HG02571 (cell line): ENCODE measurements around the gene KCNK7.
"Not testable (repeated sequence)": the region's sequence is repeated elsewhere in the genome, so short reads cannot be mapped to it uniquely, and the experiment has no call there.

Experiments used
- ATAC-seq: cut with Tn5 transposase; IDR thresholded peaks from one replicate; pipeline ENCODE4 v1.9.1; 2021; ENCODE audit warnings: mild to moderate bottlenecking, moderate library complexity; ENCODE audit not compliant: unreplicated experiment

KCNK7 gene, protein sequence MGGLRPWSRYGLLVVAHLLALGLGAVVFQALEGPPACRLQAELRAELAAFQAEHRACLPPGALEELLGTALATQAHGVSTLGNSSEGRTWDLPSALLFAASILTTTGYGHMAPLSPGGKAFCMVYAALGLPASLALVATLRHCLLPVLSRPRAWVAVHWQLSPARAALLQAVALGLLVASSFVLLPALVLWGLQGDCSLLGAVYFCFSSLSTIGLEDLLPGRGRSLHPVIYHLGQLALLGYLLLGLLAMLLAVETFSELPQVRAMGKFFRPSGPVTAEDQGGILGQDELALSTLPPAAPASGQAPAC

DNA sequence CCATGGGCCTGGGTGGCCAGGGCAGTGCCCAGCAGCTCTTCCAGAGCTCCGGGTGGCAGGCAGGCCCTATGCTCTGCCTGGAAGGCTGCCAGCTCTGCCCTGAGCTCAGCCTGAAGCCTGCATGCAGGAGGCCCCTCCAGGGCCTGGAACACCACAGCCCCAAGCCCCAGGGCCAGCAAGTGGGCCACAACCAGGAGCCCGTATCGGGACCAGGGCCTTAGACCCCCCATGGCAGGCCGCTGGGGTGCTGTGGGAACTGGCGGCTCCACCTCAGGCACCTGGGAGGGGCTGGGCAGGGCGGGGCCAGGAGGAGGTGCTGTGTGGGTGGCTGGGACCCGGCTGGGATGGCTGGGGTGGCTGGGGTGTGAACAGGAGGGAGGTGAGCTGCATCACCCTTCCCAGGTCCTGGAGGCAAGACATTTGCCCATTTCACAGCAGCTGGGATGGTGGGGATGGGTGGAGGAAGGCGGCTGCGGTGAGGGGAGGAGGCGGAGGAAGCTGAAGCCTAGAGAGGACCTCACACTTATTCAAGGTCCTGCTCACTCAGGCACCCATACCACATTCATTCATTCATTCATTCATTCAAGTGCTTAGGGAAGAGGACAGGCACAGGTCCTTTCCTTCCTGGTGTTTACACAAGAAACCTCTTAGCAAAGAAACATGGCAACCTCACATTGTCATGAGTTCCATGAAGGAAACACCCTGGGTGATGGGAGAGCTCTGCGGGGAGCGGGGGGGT lies at the start of gene KCNK7:
Gene KCNK7 (minus strand): TSS at position 258 of the 739 bp plus-strand sequence. CDS start 28 bp downstream, at position 230.
- no peak for ATAC-seq

DNA sequence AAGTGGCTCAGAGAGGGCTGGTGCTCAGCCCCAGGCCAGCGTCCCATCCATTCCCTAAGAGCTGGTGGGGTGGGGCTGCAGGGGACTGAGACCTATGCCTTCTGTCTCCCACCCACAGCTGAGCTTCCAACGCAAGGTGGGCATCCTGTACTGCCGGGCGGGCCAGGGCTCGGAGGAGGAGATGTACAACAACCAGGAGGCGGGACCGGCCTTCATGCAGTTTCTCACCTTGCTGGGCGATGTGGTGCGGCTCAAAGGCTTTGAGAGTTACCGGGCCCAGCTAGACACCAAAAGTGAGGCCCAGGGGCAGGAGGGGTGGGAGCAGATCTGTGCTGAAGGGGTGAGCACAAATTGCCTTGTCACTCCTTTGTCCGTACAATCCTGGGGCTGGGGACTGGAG lies 49.2 kb upstream of the KCNK7 start:
- no peak for ATAC-seq

DNA sequence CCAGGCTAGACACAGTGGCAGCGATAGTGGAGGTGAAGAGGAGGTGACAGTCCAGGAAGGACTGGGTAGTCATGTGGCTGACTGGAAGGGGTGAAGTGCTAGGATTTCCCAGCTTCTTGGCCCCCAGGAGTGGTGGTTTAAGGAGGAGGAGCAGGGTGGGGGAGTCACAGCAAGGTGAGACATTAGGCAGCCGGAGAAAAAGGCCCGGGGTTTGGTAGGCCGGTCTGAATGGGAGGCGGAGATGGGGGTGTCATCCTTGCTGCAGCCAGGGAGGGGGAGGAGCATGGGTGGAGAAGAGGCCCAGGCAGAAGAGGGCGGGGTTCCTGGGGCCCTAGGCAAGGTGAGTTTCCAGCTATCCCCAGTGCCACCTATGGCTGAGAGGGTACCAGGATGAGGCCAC lies 48.4 kb upstream of the KCNK7 start:
- ATAC-seq, result no peak

DNA sequence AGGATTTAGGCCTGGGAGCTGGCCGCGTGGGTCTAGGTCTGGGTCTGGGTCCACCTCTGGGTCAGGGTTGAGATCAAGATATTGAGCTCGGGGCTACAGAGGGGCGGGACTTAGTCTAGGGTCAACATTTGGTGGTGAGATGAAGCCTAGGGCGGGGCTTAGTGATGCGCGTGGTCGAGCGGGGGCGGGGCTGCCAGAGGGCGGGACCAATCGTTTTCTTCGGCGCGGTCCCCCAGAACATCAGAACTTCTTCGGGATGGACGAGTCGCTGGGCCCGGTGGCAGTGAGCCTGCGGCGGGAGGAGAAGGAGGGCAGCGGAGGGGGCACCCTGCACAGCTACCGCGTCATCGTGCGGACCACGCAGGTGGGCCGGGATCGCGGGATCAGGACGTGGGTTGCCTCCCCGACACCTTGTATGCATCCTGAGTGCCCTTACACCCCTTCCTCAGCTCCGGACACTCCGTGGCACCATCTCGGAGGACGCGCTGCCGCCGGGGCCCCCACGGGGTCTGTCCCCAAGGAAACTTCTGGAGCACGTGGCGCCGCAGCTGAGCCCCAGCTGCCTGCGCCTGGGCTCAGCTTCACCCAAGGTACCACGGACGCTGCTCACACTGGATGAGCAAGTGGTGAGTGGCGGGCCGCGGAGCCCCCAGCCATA lies 46.5 kb upstream of the KCNK7 start:
- ATAC-seq, result no peak

DNA sequence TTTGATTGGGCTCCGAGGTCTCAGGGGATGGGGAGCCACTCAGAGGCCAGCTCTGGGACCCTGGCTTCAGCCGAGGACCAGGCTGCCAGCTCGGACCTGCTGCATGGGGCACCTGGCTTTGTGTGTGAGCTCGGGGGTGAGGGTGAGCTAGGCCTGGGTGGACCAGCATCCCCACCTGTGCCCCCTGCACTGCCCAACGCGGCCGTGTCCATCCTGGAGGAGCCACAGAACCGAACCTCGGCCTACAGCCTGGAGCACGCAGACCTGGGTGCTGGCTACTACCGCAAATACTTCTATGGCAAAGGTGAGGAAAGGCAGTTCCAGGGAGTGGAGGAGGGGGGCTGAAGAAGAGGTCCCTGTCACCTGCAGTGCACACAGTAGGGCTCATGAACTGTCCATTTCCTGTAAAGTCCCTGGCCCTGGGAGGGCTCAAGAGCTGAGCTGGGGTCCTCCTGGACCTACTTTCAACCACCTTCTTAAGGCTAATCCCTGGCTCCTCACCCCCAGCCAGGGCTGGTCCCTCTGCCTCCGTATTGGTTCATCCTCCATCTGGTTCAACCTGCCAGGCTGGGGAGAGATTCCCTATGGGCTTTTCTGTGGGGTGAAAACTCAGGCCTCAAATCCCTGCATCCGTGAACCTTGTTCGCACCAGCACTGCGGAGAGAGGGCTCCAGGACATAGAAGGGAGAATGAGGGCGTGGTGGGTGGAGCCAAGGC lies 45.9 kb upstream of the KCNK7 start:
- ATAC-seq, result no peak

DNA sequence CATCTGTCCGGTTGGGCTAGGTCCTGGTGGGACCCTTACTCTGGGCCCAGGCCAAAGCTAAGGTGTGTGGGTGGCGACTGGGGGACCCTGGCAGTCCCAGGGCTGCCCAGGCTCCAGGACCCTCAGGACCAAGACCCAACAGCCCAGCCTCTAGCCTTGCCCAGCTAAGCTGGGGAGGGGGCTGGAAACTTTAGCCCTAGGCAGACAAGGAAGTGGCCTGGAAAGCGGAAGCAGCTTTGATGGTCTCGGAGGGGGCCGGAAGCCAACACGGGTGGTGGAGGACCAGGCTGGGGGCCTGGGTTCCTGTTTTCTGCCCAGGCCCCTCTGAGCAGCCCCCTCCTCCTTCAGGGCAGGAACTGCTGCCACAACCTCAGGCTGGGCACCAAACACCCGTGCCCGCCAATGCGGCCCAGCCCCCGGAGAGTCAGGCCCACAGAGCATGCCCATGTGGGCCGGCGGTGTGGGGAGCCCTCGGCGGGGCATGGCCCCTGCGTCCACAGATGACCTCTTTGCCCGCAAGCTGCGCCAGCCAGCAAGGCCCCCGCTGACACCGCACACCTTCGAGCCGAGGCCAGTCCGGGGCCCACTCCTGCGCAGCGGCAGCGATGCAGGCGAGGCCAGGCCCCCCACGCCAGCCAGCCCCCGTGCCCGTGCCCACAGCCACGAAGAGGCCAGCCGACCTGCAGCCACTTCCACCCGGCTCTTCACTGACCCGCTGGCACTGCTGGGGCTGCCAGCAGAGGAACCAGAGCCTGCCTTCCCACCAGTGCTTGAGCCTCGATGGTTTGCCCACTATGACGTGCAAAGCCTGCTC lies 45.1 kb upstream of the KCNK7 start:
- no peak for ATAC-seq

DNA sequence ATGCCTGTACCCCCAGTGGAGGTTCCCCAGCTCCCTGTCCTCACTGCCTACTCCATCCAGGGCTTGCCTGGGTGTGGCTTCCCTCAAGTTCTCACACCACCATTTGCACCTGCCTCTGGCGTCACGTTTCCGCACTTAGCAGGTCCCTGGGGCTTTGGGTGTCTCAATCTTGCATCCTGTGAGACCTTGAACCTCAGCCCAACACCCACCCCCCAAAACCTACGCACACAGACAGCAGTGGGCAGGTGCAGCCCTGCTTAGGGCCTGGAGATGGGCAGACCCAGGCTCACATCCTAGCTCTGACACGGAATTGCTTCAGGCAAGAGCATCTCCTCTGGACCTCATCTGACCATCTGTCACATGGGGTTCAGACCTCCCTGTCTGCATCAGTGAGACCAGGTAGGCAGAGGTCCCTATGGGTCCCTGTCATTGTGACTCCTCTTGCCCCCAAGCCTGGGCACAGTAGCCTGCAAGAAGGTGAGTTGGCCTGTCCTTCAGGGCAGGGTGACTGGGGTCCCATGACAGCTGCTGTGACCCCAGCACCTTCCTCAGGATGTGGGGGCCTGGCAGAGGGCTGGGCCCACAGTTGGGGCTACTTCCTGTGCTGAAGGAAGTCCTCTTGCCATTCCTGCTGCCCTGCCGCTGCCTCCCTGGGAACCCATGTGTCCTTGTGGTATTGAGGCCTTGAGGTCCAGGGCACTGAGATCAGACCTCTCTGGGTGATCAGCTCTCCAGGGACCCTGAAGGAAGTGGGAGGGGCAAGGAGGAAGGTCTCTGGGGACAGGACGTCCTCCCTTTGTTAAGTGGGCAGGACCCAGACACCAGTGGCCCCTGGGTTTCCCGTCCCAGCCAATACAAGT lies 44.3 kb upstream of the KCNK7 start:
- no peak for ATAC-seq

DNA sequence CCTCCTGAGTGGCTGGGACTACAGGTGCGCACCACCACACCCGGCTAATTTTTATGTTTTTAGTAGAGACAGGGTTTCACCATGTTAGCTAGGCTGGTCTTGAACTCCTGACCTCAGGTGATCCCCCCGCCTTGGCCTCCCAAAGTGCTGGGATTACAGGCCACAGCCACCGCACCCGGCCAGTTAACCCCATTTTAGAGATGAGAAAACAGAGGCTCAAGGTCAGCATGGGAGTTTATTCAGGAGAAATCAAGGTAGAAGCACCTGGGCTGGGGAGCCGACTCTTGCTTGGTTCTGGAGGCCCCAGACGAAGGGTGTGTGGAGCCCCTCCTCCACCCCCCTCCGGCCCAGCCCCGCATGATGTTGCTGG lies 43.6 kb upstream of the KCNK7 start:
- ATAC-seq, result not testable (repeated sequence)

DNA sequence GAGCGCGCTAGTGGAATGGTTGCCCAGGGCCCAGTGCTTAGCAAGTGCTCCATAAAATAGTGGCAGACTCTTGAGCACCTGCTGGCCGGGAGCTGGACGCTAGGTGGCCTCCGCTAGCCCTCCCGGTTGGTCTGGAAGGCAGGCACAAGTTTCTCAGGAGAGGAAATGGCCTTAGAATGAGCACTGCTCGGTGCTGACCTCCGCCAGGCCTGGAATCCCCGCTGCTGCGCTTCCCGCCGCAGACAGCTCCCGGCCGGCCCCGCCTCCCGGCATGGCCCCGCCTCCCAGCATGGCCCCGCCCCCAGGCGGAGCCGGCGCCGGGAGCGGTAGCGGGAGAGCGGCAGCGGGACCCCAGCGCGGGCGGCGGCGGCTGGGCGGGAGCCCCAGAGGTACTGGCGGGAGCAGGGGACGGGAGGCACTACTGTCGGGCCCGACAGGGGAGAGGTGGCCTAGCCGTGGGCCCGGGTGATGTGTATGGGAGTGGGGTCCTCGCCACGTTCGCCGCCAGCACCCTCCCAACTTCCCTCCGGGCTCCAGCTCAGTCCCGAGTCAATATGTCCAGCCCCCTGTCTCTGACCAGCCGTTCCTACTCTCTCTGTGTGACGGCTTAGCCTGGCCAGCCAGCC lies 42.3 kb upstream of the KCNK7 start, which contains the start of gene SIPA1:
Gene SIPA1 (plus strand): TSS at position 308 of the 626 bp plus-strand sequence. CDS start 2,821 bp downstream, outside the sequence.
- ATAC-seq, result no peak

DNA sequence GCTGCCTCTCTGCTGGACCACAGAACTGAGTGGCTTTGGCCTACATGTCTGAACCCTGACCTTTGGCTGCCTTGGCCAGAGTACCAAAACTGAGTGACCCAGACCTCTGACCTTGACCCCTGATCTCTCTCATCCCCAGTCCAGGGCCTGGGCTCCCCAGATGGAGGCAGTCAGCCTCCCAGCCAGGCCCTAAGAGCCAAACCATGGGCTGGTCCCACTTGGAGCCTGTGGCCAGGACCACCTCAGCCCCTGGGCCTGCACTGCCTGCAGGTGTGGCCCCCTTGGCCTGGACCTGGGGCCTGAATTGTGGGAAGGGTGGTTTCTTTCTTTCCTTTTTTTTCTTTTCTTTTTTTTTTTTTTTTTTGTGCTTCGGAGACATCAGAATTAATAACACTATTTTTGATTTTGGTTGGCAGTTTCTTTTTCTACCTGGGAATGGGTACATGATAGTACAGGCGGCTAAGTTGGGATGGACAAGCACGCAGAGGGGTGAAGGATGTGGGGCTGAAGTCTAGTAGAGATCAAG lies 41.5 kb upstream of the KCNK7 start:
- no peak for ATAC-seq

DNA sequence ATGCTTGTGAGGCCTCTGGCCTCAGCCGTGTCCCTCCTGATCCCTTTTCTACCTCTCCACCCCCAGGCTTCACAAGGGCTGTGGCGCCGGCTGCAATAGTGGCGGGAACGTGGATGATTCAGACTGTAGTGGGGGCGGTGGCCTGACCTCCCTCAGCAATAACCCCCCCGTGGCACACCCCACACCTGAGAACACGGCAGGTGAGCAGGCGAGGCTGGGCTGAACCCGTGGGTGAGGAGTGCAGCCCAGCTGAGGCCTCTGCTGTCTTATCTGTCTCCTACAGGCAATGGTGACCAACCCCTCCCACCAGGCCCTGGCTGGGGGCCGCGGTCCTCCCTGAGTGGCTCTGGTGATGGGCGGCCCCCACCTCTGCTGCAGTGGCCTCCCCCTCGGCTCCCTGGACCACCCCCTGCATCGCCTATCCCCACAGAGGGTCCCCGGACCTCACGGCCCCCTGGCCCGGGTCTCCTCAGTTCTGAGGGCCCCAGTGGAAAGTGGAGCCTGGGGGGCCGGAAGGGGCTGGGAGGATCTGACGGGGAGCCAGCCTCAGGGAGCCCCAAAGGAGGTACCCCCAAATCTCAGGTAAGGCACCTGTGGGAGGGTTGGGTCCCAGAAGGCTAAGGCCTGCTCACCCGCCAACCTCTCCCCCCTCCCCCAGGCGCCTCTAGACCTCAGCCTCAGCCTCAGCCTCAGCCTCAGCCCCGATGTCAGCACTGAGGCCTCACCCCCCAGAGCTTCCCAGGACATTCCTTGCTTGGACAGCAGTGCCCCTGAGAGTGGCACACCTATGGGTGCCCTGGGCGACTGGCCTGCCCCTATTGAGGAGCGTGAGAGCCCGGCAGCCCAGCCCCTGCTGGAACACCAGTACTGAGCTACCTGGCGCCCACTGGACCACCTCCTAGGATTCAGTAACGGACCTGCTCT lies 40.8 kb upstream of the KCNK7 start:
- ATAC-seq, result no peak

DNA sequence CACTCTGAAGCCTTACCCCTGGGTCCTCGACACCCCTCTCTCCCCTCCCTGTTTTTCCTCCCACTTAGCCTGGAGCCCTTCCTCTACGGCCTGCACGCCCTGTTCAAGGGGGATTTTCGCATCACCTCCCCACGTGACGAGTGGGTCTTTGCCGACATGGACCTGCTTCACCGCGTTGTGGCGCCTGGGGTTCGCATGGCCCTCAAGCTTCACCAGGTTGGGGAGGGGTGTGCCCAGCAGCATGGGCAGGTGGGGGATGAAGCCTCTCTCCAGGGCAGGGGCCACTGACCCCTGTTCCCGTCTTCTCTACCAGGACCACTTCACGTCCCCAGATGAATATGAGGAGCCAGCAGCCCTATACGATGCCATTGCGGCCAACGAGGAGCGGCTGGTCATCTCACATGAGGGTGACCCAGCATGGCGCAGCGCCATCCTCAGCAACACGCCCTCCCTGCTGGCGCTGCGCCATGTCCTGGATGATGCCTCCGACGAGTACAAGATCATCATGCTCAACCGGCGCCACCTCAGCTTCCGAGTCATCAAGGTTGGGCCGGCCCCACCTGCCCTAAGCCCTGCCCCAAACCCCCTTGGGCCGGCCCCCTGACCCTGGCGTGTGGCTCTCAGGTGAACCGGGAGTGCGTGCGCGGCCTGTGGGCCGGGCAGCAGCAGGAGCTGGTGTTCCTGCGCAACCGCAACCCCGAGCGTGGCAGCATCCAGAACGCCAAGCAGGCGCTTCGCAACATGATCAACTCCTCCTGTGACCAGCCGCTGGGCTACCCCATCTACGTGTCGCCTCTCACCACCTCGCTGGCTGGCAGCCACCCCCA lies 39.5 kb upstream of the KCNK7 start:
- ATAC-seq, result no peak

DNA sequence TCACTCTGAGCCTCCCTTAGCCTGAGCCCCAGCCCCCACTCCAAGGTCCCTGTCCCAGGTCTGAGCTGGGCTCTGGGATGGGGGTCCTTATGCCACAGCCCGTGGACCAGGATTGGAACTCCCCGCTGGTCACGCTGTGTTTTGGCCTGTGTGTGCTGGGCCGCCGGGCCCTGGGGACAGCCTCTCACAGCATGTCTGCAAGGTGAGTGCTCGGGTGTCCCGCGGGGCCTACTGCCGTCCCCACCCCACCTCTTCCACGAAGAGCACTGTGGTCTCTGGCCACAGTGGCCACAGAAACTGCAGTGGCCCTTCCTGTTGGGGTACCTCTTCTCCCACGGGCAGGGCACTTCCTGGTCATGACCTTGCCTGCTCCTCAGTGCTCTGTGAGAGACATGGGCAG lies 38.8 kb upstream of the KCNK7 start:
- ATAC-seq, result no peak

DNA sequence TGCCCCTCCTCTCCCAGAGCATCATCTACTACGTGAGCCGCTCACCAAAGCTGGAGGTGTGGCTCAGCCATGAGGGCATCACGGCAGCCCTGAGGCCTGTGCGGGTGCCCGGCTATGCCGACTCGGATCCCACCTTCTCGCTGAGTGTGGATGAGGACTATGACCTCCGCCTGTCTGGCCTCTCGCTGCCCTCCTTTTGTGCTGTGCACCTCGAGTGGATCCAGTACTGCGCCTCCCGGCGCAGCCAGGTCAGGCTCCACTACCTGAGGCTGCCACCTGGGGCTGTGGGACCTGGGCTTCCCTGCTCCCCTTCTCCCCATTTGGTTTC lies 38.5 kb upstream of the KCNK7 start:
- no peak for ATAC-seq

DNA sequence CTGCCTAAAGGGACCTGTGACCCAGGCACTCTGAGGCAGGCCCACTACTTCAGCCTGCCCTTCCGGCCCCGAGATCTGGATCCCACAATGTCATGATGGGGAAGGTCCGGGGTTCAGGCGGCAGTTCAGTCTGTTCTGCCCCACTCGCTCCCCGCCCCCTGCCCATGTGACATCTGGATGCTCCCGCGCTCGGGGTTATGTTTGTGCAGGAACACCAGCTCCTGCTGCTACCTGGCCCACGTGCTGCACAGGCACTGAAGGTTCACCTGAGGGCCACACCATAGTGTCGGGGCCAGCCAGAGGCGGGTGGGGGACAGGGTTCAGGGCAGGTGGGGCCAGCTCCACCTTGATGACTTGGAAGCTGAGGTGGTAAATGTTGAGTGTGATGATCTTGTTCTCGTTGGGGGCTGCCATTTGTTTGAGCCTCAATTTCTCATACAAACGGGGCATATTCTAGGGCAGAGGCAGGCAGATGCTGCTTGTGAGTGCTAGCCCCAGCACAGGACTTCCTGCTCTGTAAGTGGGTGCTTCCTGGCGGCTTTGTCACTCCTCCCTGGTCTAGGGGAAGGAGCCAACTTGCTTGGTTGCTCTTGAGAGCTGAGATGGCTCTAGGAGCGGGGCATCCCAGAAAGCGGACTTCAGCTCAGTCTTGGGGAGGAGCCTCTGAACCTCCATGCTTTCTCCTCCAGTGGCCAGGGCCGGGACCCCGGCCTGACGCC lies 37.9 kb upstream of the KCNK7 start:
- no peak for ATAC-seq

DNA sequence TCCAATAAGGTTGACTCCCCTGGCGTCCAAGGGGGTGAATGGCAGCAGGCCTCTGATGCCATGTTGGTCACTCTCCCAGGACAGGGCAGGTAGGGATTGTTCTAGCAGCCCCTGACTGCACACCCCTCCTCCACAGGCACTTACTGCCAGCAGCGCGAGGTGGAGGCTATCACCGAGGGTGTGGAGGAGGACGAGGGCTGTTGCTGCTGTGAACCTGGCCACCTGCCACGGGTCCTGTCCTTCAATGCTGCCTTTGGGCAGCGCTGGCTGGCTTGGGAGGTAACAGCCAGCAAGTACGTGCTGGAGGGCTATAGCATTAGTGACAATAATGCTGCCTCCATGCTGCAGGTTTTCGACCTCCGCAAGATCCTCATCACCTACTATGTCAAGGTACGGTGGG lies 34.6 kb upstream of the KCNK7 start:
- no peak for ATAC-seq
